SKM-1 (cell line): ENCODE measurements around the gene ZNF621.
"Not testable (repeated sequence)": the region's sequence is repeated elsewhere in the genome, so short reads cannot be mapped to it uniquely, and the experiment has no call there.

Experiments
- DNase-seq: peaks from one replicate; lab custom pipeline; 2025; ENCODE audit not compliant: unreplicated experiment; lab: John Stamatoyannopoulos, UW

Gene ZNF621

GRCh38 chr3:40534283-40534682, 9.5 kb downstream of the ZNF621 start:
- no peak for DNase-seq

DNA sequence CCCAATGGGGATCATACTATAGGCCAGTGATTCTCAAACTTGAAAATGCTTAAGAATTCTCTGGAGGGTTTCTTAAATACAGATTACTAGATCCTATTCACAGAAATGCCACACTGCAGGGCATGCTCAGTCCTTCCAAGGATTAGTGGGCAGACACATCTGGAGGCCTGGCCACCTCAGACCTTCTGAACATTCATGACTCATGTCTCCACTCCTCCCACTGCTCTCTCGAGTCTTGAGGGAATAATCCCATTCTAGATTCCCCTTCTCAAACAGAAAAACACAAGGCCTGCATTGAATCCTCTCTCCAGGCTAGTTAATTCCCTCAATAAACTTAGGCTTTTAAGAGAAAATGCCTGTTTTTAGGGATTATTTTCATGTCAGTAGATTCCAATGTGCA, 22.1 kb downstream of the ZNF621 start:
- no peak for DNase-seq

DNA sequence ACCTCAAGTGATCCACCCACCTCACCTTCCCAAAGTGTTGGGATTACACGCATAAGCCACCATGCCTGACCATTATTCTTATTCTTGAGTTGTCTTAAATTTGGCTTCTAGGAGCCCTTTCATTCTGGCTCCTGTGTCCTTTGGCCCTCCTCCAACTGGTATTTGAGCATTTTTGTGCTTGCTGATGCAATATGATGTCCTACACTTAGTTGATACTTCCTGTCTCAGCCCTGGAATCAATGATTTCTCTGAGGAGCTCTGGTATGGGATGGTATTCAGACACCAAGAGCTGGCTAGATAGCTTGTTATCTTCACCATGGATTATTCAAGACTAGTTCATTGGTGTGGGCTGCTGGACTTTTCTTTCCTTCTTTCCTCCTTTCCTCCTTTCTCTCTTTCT, 25.4 kb downstream of the ZNF621 start:
- DNase-seq: no peak

GRCh38 chr3:40557575-40558161, 32.9 kb downstream of the ZNF621 start:
- no peak for DNase-seq

GRCh38 chr3:40562482-40562881, 37.7 kb downstream of the ZNF621 start:
- DNase-seq: not testable (repeated sequence)

DNA sequence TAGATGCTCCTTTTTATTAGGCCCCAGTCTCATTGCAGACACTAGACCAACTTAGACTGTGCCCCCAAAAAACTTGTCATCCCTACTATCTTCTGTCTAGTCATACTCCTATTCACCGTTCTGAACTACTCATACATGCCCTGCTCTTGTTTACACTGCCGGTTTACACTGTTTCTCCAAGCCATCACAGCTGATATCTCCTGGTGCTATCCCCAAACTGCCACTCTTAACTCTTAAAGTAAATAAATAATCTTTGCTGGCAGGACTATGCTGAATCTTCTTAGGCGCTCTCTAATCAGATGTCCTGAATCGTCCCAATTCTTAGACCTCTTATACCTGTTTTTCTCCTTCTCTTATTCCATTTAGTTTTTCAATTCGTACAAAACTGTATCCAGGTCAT, 40.9 kb downstream of the ZNF621 start:
- DNase-seq: not testable (repeated sequence)

DNA sequence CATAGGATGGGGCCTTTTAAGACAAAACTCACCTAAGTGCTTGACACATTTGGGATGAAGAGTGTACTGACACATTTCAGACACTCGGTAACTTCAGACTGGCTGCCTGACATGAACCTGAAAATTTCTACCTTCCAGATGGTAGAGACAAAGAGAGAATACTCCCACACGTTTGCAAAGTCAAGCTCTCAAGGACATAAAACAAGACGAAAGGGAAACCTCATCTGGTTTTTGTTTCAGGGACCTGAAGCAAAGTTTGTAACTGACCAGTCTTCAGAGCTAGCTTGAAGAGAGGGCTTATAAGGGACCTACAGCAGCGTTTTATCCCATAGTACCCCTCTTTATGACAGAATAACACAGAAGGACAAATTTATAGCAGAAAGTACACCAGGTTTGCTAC, 41.9 kb downstream of the ZNF621 start:
- no peak for DNase-seq

DNA sequence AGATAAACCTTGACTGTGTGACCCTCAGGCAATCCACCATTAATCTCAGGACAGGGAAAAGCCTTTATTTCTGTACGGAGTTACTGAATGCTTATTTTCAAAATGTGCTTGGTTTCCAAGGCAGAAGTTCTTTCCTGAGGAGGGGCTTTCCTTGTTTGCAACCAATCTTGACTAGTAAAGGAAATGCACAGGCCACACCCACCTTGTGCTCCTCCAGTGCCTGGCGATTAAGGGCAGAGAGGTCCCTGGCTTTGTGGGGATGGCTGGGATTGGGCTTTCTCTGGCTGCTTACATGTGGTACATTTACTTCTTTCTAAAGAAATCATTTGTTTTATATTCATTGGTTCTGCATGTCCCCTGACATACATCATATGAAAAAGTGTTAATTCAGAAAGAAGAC, 47.8 kb downstream of the ZNF621 start:
- DNase-seq: no peak

DNA sequence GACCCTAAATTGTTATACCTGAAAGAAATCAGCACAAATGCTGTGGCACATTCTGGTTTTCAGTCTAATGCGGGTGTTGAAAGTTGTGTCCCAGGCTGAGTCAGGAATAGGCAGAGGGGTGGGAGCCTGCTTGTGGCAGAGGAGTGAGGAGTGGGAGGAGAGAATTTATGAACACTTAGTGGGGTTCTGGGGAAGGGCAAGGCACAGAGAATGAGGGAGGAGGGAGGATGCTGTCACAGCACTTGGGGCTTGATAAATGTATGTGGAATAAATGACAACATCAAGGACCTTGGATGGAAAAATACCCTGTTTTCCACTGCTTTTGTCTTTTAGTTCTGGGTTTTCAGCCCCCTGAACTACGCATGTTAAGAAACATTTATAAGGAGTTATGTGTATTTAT, 49.3 kb downstream of the ZNF621 start:
- DNase-seq: no peak

DNA sequence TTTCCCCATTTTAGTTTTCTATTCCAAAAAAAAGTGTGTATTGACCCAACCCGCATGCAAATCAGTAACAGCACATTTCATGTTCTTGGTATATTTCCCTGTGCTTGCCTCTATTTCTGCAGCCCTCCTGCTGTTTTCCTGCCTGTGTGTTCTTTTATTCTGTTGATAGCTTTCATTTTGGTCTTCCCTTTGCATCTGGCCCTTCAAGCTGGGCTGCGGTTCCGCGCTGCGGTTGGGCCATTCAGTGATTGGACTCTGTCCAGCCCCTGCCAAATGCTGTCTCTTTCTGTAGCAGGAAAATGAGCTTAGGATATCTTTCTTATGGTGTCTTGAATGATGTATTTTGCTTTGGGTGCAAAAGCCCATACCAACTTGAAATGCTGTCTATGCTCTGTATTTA, 49.9 kb downstream of the ZNF621 start:
- DNase-seq: no peak

GRCh38 chr3:40576396-40576795, 51.6 kb downstream of the ZNF621 start:
- DNase-seq: no peak

DNA sequence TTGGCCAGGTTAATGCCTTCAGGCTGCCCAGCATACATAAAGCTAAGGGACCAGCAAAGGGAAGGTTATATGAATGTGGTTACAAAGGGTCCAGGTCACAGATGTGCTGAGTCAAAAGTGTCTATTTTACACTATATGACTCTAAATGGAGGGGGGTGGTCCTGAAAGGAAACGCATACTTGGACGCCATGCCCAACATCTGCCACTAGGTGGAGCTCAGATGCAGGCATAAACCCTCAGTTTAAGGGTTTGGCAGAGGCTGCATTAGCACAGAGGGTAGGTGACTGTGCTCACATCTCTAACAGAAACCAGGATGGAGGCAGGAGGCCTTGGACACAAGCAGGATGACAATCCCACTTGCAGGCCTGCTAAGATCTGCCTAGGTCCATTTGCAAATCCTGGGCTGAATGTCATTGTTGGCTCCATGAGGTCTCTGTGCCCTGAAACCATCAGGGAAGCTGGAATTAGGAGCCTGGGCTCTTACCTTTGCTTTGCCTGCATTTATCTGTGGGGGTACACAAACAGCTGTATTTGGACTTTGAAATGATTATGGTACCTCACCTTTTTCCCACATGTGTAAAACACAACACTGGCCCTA, 55.8 kb downstream of the ZNF621 start:
- DNase-seq: peak; percentile 45

DNA sequence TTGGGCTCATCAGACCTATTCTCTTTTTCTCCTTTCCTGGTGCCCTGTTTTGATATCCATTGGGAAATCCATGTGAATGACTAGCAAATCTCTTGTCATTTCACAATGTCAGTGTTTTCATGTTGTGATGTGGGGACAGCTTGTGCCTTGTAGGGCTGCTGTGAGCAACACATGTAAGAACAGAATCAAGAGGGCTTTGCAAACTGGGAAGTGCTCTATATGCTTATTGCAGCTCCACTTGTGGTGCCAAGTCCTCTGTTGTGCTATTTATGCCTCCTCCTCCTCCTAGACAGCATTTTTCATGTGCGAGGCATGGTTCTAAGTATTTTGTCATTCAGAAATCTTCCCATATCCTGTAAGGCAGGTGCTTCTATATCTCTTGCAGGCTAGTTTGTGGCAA, 56.4 kb downstream of the ZNF621 start:
- no peak for DNase-seq

GRCh38 chr3:40582401-40583027, 57.8 kb downstream of the ZNF621 start:
- no peak for DNase-seq

DNA sequence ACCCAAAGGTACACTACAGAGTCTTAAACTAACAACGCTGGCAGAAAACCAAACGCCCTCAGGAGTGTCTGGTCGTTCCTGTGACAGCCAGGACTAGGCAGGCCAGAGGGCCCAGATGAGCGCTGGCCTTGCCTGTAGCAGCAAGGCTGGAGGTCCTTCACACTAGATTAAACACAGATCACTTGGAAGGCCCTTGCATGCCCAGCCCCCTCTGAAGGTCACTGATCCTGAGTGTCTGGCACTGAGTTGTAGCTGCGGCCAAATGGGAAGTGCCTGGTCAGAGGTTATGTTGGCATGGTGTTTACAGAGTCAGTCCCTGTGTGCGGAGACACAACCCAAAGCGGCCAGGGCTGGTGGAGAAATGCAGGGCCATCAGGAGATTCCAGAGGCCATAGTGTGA, 58.9 kb downstream of the ZNF621 start:
- DNase-seq: no peak

- peak; percentile 38 for DNase-seq
Measured at GRCh38 chr3:40584625-40585189, 59.9 kb downstream of the ZNF621 start.

- no peak for DNase-seq
Measured at GRCh38 chr3:40585381-40586016, 60.7 kb downstream of the ZNF621 start.

DNA sequence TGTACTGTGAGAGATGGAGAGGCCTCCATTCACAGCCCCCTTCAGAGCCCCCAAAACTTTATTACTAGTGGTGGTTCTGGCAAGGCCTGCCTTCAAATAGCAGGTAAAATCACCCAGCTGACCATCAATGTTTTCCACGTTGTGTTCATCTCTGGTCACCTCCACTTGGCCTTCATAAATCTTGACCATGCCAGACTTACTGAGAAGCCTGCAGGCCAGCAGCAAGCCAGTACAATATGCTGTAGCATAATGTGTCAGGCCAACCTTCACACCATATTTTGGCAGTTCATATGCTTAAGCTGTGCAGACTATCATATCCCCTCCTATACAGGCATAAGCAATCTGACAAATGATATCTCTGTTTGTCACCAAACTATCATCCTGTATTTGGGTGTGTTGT, 62.1 kb downstream of the ZNF621 start:
- DNase-seq: no peak

DNA sequence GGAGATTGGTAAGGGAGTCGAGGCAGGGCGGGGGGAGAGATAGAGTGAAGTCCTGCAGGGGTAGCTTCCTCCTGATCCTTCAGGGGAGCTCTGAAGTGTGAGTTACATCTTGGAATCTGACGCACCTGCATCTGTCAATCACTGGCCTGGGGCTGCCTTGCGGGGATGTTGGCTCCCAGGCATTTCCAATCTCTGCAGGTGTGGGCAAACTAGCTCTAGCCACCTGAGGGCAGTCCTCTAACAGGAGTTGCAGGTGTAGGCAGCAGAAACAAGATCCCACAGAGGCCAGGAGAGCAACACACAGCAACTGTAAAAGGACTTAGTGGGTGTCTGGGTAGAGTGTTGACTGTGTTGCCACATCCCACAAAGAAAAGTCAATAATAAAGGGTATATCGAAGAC, 63.6 kb downstream of the ZNF621 start:
- no peak for DNase-seq
